Transverse colon (tissue), 4 donors: Measurements from ENCODE around the gene MESD. TPM values are rescaled to one million over a fixed set of nuclear protein-coding genes. Genes with fewer than 3 reads are reported as not detected.
"Not testable (repeated sequence)": the region's sequence is repeated elsewhere in the genome, so short reads cannot be mapped to it uniquely, and the experiment has no call there.

ENCODE experiments used
- DNase-seq: peaks from one replicate; pipeline ENCODE4 v3.0.0-alpha.2; 2019
- H3K27ac ChIP-seq, 4 donors: fragments of 200-600 bp; sonication (generic); 2 replicates each; pipeline ENCODE4 v1.5.1; 2016 to 2018; ENCODE audit warnings: inconsistent platforms in 4 of 4
- H3K27me3 ChIP-seq: fragments of 200-600 bp; sonication (generic); 2 replicates; pipeline ENCODE4 v1.5.1; 2017; ENCODE audit warnings: inconsistent platforms
- H3K36me3 ChIP-seq, 4 donors: fragments of 200-600 bp; sonication (generic); 2 replicates each; pipeline ENCODE4 v1.5.1; 2017 to 2019; ENCODE audit warnings: inconsistent platforms in 4 of 4
- H3K4me1 ChIP-seq, 4 donors: fragments of 200-600 bp; sonication (generic); 2 replicates each; pipeline ENCODE4 v1.5.1; 2017 to 2020; ENCODE audit warnings: inconsistent platforms in 4 of 4
- H3K4me3 ChIP-seq, 4 donors: fragments of 200-600 bp; sonication (generic); 1 replicate in 1 of 4; 2 replicates in 3 of 4; pipeline versions ENCODE4 v1.5.1 to v1.6.1; 2017 to 2019; ENCODE audit warnings: inconsistent platforms in 4 of 4
- H3K9me3 ChIP-seq, 2 donors: fragments of 200-600 bp; sonication (generic); 2 replicates each; pipeline ENCODE4 v1.5.1; 2017 to 2019; ENCODE audit warnings: inconsistent platforms in 2 of 2
- CTCF ChIP-seq, 5 experiments: fragments of 200-600 bp in 3 of 5; fragments of 450-650 bp in 2 of 5; sonication (generic) in 3 of 5; IDR thresholded peaks; 1 replicate in 2 of 5; 2 replicates in 3 of 5; pipeline ENCODE4 v1.5.1; 2016 to 2017; ENCODE audit warnings: antibody characterized with exemption in 5 of 5, inconsistent platforms in 3 of 5, mild to moderate bottlenecking in 2 of 5, moderate library complexity in 1 of 5
- EP300 ChIP-seq: sonication (generic); formaldehyde crosslinking; IDR thresholded peaks from one replicate; pipeline ENCODE4 v1.6.1; 2017; ENCODE audit warnings: antibody characterized with exemption, low read depth
- POLR2A ChIP-seq: fragments of 450-650 bp; IDR thresholded peaks from one replicate; pipeline ENCODE4 v1.6.1; 2016; ENCODE audit warnings: antibody characterized with exemption, mild to moderate bottlenecking, moderate library complexity
- POLR2AphosphoS5 ChIP-seq, 3 donors: sonication (generic); formaldehyde crosslinking; IDR thresholded peaks; one replicate each; pipeline ENCODE4 v1.6.1; 2016; ENCODE audit warnings: antibody characterized with exemption in 3 of 3
- WGBS, 2 donors: methylation state at CpG; one replicate each; pipeline ENCODE4 v1.1.5; 2018; ENCODE audit warnings: low coverage in 1 of 2; 5-methylcytosine and 5-hydroxymethylcytosine counted together
- in situ Hi-C, 4 donors: fragments of 200-750 bp; cut with MboI; loops; one replicate each; pipeline versions ENCODE4 v1.15.0 to v1.15.1; 2017; ENCODE audit warnings: low sequenced_read_pairs in 3 of 4, low pct_ligation_motif_present in 1 of 4, low pct_unique_long_range_greater_than_20kb in 1 of 4
- intact Hi-C: fragments of 100-400 bp; cut with DNase I; formaldehyde crosslinking; loops from one replicate; pipeline ENCODE4 v1.15.1; 2023; ENCODE audit warnings: low total_unique reads
- total RNA-seq, 4 donors: library from RNA; depleted of rRNA; stranded (reverse); fragments of >200 nt; gene quantifications; one replicate each; pipeline ENCODE4 v1.1.0, GENCODE V29; 2016

MESD gene
- total RNA-seq, 4 donors from 2014 or later: 15.8 to 39.3 (median 19.2) TPM

DNA sequence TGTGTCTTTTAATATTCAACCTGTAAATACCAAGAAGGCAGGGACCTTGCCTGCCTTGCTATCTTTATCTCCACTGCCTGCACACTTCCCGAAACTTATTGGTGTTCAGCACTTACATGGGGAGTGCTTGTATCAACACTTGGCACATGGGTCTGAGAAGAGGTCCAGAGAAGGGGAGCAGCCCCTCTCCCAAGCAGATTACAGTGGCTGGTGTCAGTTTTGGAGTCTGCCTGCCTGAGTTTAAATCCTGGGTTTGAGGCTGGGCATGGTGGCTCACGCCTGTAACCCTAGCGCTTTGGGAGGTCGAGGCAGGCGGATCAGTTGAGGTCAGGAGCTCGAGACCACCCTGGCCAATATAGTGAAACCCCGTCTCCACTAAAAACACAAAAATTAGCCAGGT is 20.3 kb downstream of the MESD start:
- Histone ChIP-seq H3K9me3 (no peaks in the 10 kb centered on the region), H3K36me3 (no peaks in the 10 kb centered on the region), H3K4me3 (no peak overlapping the region), H3K4me1 (no peaks in the 10 kb centered on the region), H3K27ac (no peak overlapping the region), H3K27me3 (no peaks in the 10 kb centered on the region)
- DNase-seq: no peak
- intact Hi-C loops: loop anchor here (5.0 kb wide), 1 partner anchor 192 kb away; the partner anchor contains the start of gene CEMIP
- in situ Hi-C loops: loop anchor here (25.0 kb wide), 2 partner anchors 182 to 407 kb away; partner anchors contain the start of gene CEMIP (in 2 of the 4)
- 87% methylated on average over 7 of the region's 7 CpGs; no CpG with 5 or more reads in 1 of the 2 donors for WGBS, 2 donors
- TF ChIP-seq CTCF (IDR thresholded peaks at IDR 0.05) (no peak), EP300 (no peak), POLR2A (no peak), POLR2AphosphoS5 (IDR thresholded peaks at IDR 0.05) (no peak)

DNA sequence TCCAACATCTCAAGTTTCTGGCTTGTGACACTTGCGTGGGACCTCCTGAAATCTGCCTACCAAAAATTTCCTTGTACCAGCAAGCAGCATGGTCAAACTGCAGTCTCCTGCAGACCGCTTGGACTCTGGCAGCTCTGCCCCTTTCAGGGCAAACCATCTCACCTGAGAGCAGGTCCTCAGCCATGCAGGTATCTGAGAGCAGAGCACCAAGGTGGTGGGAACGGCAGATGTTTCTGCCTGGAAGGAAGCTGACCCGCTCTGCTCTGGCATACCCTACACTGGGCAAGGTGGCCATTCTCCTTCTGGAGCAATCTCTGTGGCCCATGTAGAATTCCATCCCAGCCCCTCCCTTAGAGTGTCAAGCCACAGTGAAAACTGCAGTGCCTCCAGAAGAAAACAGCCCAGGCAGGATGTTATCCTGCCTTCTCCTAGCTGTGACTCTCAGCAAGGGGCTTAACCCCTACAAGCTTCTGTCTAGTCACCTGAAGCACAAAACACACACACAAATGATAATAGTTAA is 21.6 kb downstream of the MESD start:
- Histone ChIP-seq H3K27me3 (no peaks in the 10 kb centered on the region), H3K4me1 (no peaks in the 10 kb centered on the region), H3K4me3 (no peak overlapping the region), H3K27ac (no peak overlapping the region), H3K9me3 (no peaks in the 10 kb centered on the region), H3K36me3 (no peaks in the 10 kb centered on the region)
- in situ Hi-C loops (loop anchor here (25.0 kb wide), 2 partner anchors 181 to 406 kb away; partner anchors contain the start of gene CEMIP (in 2 of the 4)), intact Hi-C loops (loop anchor here (5.0 kb wide), 1 partner anchor 191 kb away; the partner anchor contains the start of gene CEMIP)
- DNase-seq: no peak
- 92% methylated on average over 4 of the region's 4 CpGs; no CpG with 5 or more reads in 1 of the 2 donors for WGBS, 2 donors
- TF ChIP-seq EP300: no peak
- no peak for TF ChIP-seq POLR2AphosphoS5 (IDR thresholded peaks at IDR 0.05)
- TF ChIP-seq CTCF (IDR thresholded peaks at IDR 0.05): no peak
- no peak for TF ChIP-seq POLR2A

- Histone ChIP-seq H3K4me3 (no peak overlapping the region), H3K36me3 (no peaks in the 10 kb centered on the region), H3K27ac (no peak overlapping the region), H3K4me1 (no peaks in the 10 kb centered on the region), H3K27me3 (no peaks in the 10 kb centered on the region), H3K9me3 (no peaks in the 10 kb centered on the region)
- intact Hi-C loops: loop anchor here (5.0 kb wide), 1 partner anchor 190 kb away; the partner anchor contains the start of gene CEMIP
- no peak for TF ChIP-seq POLR2AphosphoS5 (IDR thresholded peaks at IDR 0.05)
- no peak for TF ChIP-seq EP300
- TF ChIP-seq CTCF (IDR thresholded peaks at IDR 0.05): no peak
- TF ChIP-seq POLR2A: no peak
- WGBS, 2 donors: 87% methylated on average over 3 of the region's 3 CpGs; no CpG with 5 or more reads in 1 of the 2 donors
- DNase-seq: no peak
- in situ Hi-C loops: loop anchor here (25.0 kb wide), 2 partner anchors 180 to 405 kb away; partner anchors contain the start of gene CEMIP (in 2 of the 4)
Measured at GRCh38 chr15:80967451-80967850, 22.2 kb downstream of the MESD start.

- intact Hi-C loops (loop anchor here (5.0 kb wide), 1 partner anchor 189 kb away; the partner anchor contains the start of gene CEMIP), in situ Hi-C loops (loop anchor here (25.0 kb wide), 2 partner anchors 179 to 404 kb away; partner anchors contain the start of gene CEMIP (in 2 of the 4))
Measured at GRCh38 chr15:80966431-80967197, 23.0 kb downstream of the MESD start.

DNA sequence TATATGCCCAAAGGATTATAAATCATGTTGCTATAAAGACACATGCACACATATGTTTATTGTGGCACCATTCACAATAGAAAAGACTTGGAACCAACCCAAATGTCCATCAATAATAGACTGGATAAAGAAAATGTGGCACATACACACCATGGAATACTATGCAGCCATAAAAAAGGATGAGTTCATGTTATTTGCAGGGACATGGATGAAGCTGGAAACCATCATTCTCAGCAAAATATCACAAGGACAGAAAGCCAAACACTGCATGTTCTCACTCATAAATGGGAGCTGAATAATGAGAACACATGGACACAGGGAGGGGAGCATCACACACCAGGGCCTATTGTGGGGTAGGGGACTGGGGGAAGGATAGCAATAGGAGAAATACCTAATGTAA is 24.2 kb downstream of the MESD start:
- intact Hi-C loops (loop anchor here (5.0 kb wide), 1 partner anchor 188 kb away; the partner anchor contains the start of gene CEMIP), in situ Hi-C loops (loop anchor here (25.0 kb wide), 2 partner anchors 178 to 403 kb away; partner anchors contain the start of gene CEMIP (in 2 of the 4))
- H3K4me1 ChIP-seq, H3K4me3 ChIP-seq, H3K9me3 ChIP-seq, H3K36me3 ChIP-seq, H3K27me3 ChIP-seq, H3K27ac ChIP-seq, DNase-seq: not testable (repeated sequence)

More at GRCh38 chr15:80966431-80967197, 23.0 kb downstream of the MESD start:
- no peak for TF ChIP-seq EP300
- TF ChIP-seq POLR2A: no peak
- no peak for TF ChIP-seq CTCF (IDR thresholded peaks at IDR 0.05)
- no peak for TF ChIP-seq POLR2AphosphoS5 (IDR thresholded peaks at IDR 0.05)
- H3K27ac ChIP-seq: no peak overlapping the region
- no peaks in the 10 kb centered on the region for H3K36me3 ChIP-seq
- no peaks in the 10 kb centered on the region for H3K9me3 ChIP-seq
- no peaks in the 10 kb centered on the region for H3K4me1 ChIP-seq
- 88 to 91% methylated on average over 3 to 8 of the region's 8 CpGs for WGBS, 2 donors
- no peak for DNase-seq
- H3K27me3 ChIP-seq: no peaks in the 10 kb centered on the region
- no peak overlapping the region for H3K4me3 ChIP-seq
